ENCODE measurements around the gene FSD1L.
"Not testable (repeated sequence)": the region's sequence is repeated elsewhere in the genome, so short reads cannot be mapped to it uniquely, and the experiment has no call there.

Gene FSD1L

GRCh38 chr9:105579952-105580351, 132.1 kb downstream of the FSD1L start:
- DNase-seq, result not testable (repeated sequence)

- DNase-seq, result not testable (repeated sequence)
Measured at GRCh38 chr9:105581550-105581949, 133.7 kb downstream of the FSD1L start.

- DNase-seq, result no peak
Measured at GRCh38 chr9:105593145-105593544, 145.3 kb downstream of the FSD1L start.

Data from NCI-H1048 (cell line).